ENCODE data around the gene HOXA10. TPM values are rescaled to one million over a fixed set of nuclear protein-coding genes. Genes with fewer than 3 reads are reported as not detected.
A peak's percentile ranks its signal among the peaks of the same experiment; 100 is the strongest.

HOXA10 gene
- total RNA-seq, 8 experiments from 2014 or later = 0.05 to 57.7 (median 2.6) TPM; not detected in 1

GRCh38 chr7:27151931-27152815 is 21.9 kb downstream of the HOXA10 start, which contains the start of gene HOXA3:
TSS of gene HOXA3 (minus strand) at chr7:27152583. CDS start at chr7:27110640, 41,943 bp downstream.
- WGBS, 10 experiments = 0 to 80% (median 34%) methylated on average over 1 to 23 of the region's 53 CpGs; no CpG with 5 or more reads in 1 of the 10 experiments
- ATAC-seq (replicated peaks in 6 of 8) = peak in 3 of 8 experiments; percentile 6 to 40 (median 17)
- Histone ChIP-seq H3K4me1 (replicated peaks in 1 of 2) (peaks cover 5 to 32% of the 10 kb centered on the region in 2 donors), H3K27ac (peak within 1 kb of the TSS in 1 of 2 donors; percentile 83), H3K4me3 (peak within 1 kb of the TSS; percentile 41 to 63 (median 47))
- in situ Hi-C loops (cut with MboI; ENCODE audit: low pct_unique_long_range_greater_than_20kb in 2 of 9, low sequenced_read_pairs in 9 of 9, unreplicated experiment in 9 of 9) = loop anchor here in 5 of 9 experiments (25.0 kb wide), 3 partner anchors 765 to 1290 kb away; no protein-coding TSS in a partner anchor

GRCh38 chr7:27151341-27151930 is 22.7 kb downstream of the HOXA10 start:
- Histone ChIP-seq H3K27ac (peak overlapping the region in 1 of 2 donors; percentile 83), H3K4me1 (replicated peaks in 1 of 2) (peaks cover 5 to 32% of the 10 kb centered on the region in 2 donors), H3K4me3 (peak overlapping the region; percentile 41 to 63 (median 47))
- 0 to 40% (median 28%) methylated on average over 1 to 19 of the region's 27 CpGs; no CpG with 5 or more reads in 1 of the 10 experiments for WGBS, 10 experiments
- in situ Hi-C loops (cut with MboI; ENCODE audit: low pct_unique_long_range_greater_than_20kb in 2 of 9, low sequenced_read_pairs in 9 of 9, unreplicated experiment in 9 of 9) = loop anchor here in 5 of 9 experiments (25.0 kb wide), 3 partner anchors 764 to 1289 kb away; no protein-coding TSS in a partner anchor
- no peak for ATAC-seq (replicated peaks in 6 of 8)

GRCh38 chr7:27150568-27151340 is 23.4 kb downstream of the HOXA10 start:
- WGBS, 10 experiments = 0 to 6% (median 0%) methylated on average over 1 to 12 of the region's 58 CpGs; no CpG with 5 or more reads in 3 of the 10 experiments
- ATAC-seq (replicated peaks in 6 of 8) = peak; percentile 49 to 81 (median 72)
- peak overlapping the region; percentile 3 to 83 for H3K27ac ChIP-seq
- in situ Hi-C loops (cut with MboI; ENCODE audit: low pct_unique_long_range_greater_than_20kb in 2 of 9, low sequenced_read_pairs in 9 of 9, unreplicated experiment in 9 of 9) = loop anchor here in 5 of 9 experiments (25.0 kb wide), 3 partner anchors 763 to 1288 kb away; no protein-coding TSS in a partner anchor
- H3K4me1 ChIP-seq (replicated peaks in 1 of 2) = peaks cover 5 to 32% of the 10 kb centered on the region in 2 donors
- peak overlapping the region; percentile 41 to 63 (median 47) for H3K4me3 ChIP-seq

GRCh38 chr7:27149842-27150567 is 24.1 kb downstream of the HOXA10 start:
- in situ Hi-C loops (cut with MboI; ENCODE audit: low pct_unique_long_range_greater_than_20kb in 2 of 9, low sequenced_read_pairs in 9 of 9, unreplicated experiment in 9 of 9) = loop anchor here in 5 of 9 experiments (10.0 to 25.0 kb wide), 4 partner anchors 295 to 1288 kb away; no protein-coding TSS in a partner anchor
- peak overlapping the region; percentile 41 to 63 (median 47) for H3K4me3 ChIP-seq
- peak overlapping the region; percentile 3 to 90 for H3K27ac ChIP-seq
- H3K4me1 ChIP-seq (replicated peaks in 1 of 2) = peaks cover 9 to 30% of the 10 kb centered on the region in 2 donors
- ATAC-seq (replicated peaks in 6 of 8) = peak in 6 of 8 experiments; percentile 2 to 36 (median 14)
- WGBS, 10 experiments = 38 to 75% (median 57%) methylated on average over 1 to 10 of the region's 13 CpGs

- H3K27ac ChIP-seq = peak overlapping the region; percentile 15 to 90
These were observed 25.1 kb downstream of the HOXA10 start for GRCh38 chr7:27148756-27149641.

GRCh38 chr7:27148031-27148755 is 25.9 kb downstream of the HOXA10 start:
- 22 to 86% (median 30%) methylated on average over 3 to 13 of the region's 28 CpGs; no CpG with 5 or more reads in 4 of the 10 experiments for WGBS, 10 experiments
- peak overlapping the region; percentile 24 to 63 (median 47) for H3K4me3 ChIP-seq
- peaks cover 9 to 38% of the 10 kb centered on the region in 2 donors for H3K4me1 ChIP-seq (replicated peaks in 1 of 2)
- peak overlapping the region in 1 of 2 donors; percentile 90 for H3K27ac ChIP-seq
- in situ Hi-C loops (cut with MboI; ENCODE audit: low pct_unique_long_range_greater_than_20kb in 2 of 9, low sequenced_read_pairs in 9 of 9, unreplicated experiment in 9 of 9) = loop anchor here in 2 of 9 experiments (10.0 kb wide), 1 partner anchor 293 kb away; no protein-coding TSS in a partner anchor
- ATAC-seq (replicated peaks in 6 of 8) = peak in 5 of 8 experiments; percentile 2 to 26 (median 7)

More at GRCh38 chr7:27148756-27149641, 25.1 kb downstream of the HOXA10 start:
- peak in 5 of 8 experiments; percentile 3 to 15 (median 12) for ATAC-seq (replicated peaks in 6 of 8)
- peaks cover 9 to 36% of the 10 kb centered on the region in 2 donors for H3K4me1 ChIP-seq (replicated peaks in 1 of 2)
- WGBS, 10 experiments = 18 to 80% (median 40%) methylated on average over 1 to 10 of the region's 30 CpGs; no CpG with 5 or more reads in 2 of the 10 experiments
- peak overlapping the region; percentile 24 to 63 (median 47) for H3K4me3 ChIP-seq
- in situ Hi-C loops (cut with MboI; ENCODE audit: low pct_unique_long_range_greater_than_20kb in 2 of 9, low sequenced_read_pairs in 9 of 9, unreplicated experiment in 9 of 9) = loop anchor here in 2 of 9 experiments (10.0 kb wide), 1 partner anchor 294 kb away; no protein-coding TSS in a partner anchor

GRCh38 chr7:27147199-27148030 is 26.7 kb downstream of the HOXA10 start, which contains the start of gene HOXA6:
TSS of gene HOXA6 (minus strand) at chr7:27147774. CDS start at chr7:27147749, 25 bp downstream.
- WGBS, 10 experiments = 7 to 91% (median 80%) methylated on average over 3 to 25 of the region's 63 CpGs; no CpG with 5 or more reads in 1 of the 10 experiments
- peak within 1 kb of the TSS in 1 of 2 donors; percentile 90 for H3K27ac ChIP-seq
- peaks cover 9 to 38% of the 10 kb centered on the region in 2 donors for H3K4me1 ChIP-seq (replicated peaks in 1 of 2)
- H3K4me3 ChIP-seq = peak within 1 kb of the TSS; percentile 24 to 63 (median 47)
- peak in 3 of 8 experiments; percentile 2 to 34 (median 34) for ATAC-seq (replicated peaks in 6 of 8)
- in situ Hi-C loops (cut with MboI; ENCODE audit: low pct_unique_long_range_greater_than_20kb in 2 of 9, low sequenced_read_pairs in 9 of 9, unreplicated experiment in 9 of 9) = loop anchor here in 2 of 9 experiments (10.0 kb wide), 1 partner anchor 293 kb away; no protein-coding TSS in a partner anchor

GRCh38 chr7:27146491-27147198 is 27.5 kb downstream of the HOXA10 start:
- Histone ChIP-seq H3K27ac (peak overlapping the region in 1 of 2 donors; percentile 90), H3K4me1 (replicated peaks in 1 of 2) (peaks cover 8 to 37% of the 10 kb centered on the region in 2 donors), H3K4me3 (peak overlapping the region in 3 of 5 donors; percentile 46 to 63 (median 47))
- ATAC-seq (replicated peaks in 6 of 8) = no peak
- 57 to 78% (median 60%) methylated on average over 1 to 4 of the region's 5 CpGs; no CpG with 5 or more reads in 4 of the 10 experiments for WGBS, 10 experiments
- in situ Hi-C loops (cut with MboI; ENCODE audit: low pct_unique_long_range_greater_than_20kb in 2 of 9, low sequenced_read_pairs in 9 of 9, unreplicated experiment in 9 of 9) = loop anchor here in 2 of 9 experiments (10.0 kb wide), 1 partner anchor 292 kb away; no protein-coding TSS in a partner anchor
